ENCODE measurements around the gene NAA10.

- no peak for TF ChIP-seq SMC3 (IDR thresholded peaks at IDR 0.05; ENCODE audit: low read length)
- TF ChIP-seq GFI1 (CRISPR knock-in tag; IDR thresholded peaks at IDR 0.05; ENCODE audit: borderline replicate concordance) = no peak
- TF ChIP-seq POLR2AphosphoS5 (IDR thresholded peaks at IDR 0.05; ENCODE audit: low read depth, low read length) = no peak
Measured at GRCh38 chrX:153922932-153923857, 11.6 kb downstream of the NAA10 start.
